ENCODE measurements around the gene SLC46A2.

GRCh38 chr9:112890106-112891081 is at the start of gene SLC46A2:
- TF ChIP-seq CTCF (IDR thresholded peaks at IDR 0.05) (no peak), POLR2A (IDR thresholded peaks at IDR 0.05) (no peak)
